ENCODE measurements around the gene OPN3.
"Not testable (repeated sequence)": the region's sequence is repeated elsewhere in the genome, so short reads cannot be mapped to it uniquely, and the experiment has no call there.

OPN3 gene

GRCh38 chr1:241640149-241640866 is at the start of gene OPN3, which contains the start of gene CHML:
TSS of gene OPN3 (minus strand) at chr1:241640369. CDS start at chr1:241640254, 115 bp downstream.
TSS of gene CHML (minus strand) at chr1:241640369. CDS start at chr1:241635766, 4,603 bp downstream.
- in situ Hi-C loops (cut with MboI; ENCODE audit: low sequenced_read_pairs): no loop called here

GRCh38 chr1:241688940-241689368 is 48.8 kb upstream of the OPN3 start:
- in situ Hi-C loops (cut with MboI; ENCODE audit: low sequenced_read_pairs): no loop called here

GRCh38 chr1:241684108-241684507 is 43.9 kb upstream of the OPN3 start:
- in situ Hi-C loops (cut with MboI; ENCODE audit: low sequenced_read_pairs): no loop called here

- in situ Hi-C loops (cut with MboI; ENCODE audit: low sequenced_read_pairs): no loop called here
Measured at GRCh38 chr1:241682921-241683320, 42.8 kb upstream of the OPN3 start.

- in situ Hi-C loops (cut with MboI; ENCODE audit: low sequenced_read_pairs): not testable (repeated sequence)
Measured at GRCh38 chr1:241681861-241682448, 41.8 kb upstream of the OPN3 start.

GRCh38 chr1:241679961-241680360 is 39.8 kb upstream of the OPN3 start:
- in situ Hi-C loops (cut with MboI; ENCODE audit: low sequenced_read_pairs): no loop called here

- in situ Hi-C loops (cut with MboI; ENCODE audit: low sequenced_read_pairs): no loop called here
Measured at GRCh38 chr1:241679404-241679803, 39.2 kb upstream of the OPN3 start.

GRCh38 chr1:241678536-241678935 is 38.4 kb upstream of the OPN3 start:
- in situ Hi-C loops (cut with MboI; ENCODE audit: low sequenced_read_pairs): no loop called here

GRCh38 chr1:241677201-241677600 is 37.0 kb upstream of the OPN3 start:
- in situ Hi-C loops (cut with MboI; ENCODE audit: low sequenced_read_pairs): no loop called here

- in situ Hi-C loops (cut with MboI; ENCODE audit: low sequenced_read_pairs): no loop called here
Measured at GRCh38 chr1:241675983-241676382, 35.8 kb upstream of the OPN3 start.

GRCh38 chr1:241674805-241675384 is 34.7 kb upstream of the OPN3 start:
- in situ Hi-C loops (cut with MboI; ENCODE audit: low sequenced_read_pairs): no loop called here

- in situ Hi-C loops (cut with MboI; ENCODE audit: low sequenced_read_pairs): no loop called here
Measured at GRCh38 chr1:241672301-241672700, 32.1 kb upstream of the OPN3 start.

- in situ Hi-C loops (cut with MboI; ENCODE audit: low sequenced_read_pairs): no loop called here
Measured at GRCh38 chr1:241666419-241666818, 26.2 kb upstream of the OPN3 start.

- in situ Hi-C loops (cut with MboI; ENCODE audit: low sequenced_read_pairs): no loop called here
Measured at GRCh38 chr1:241660424-241660972, 20.3 kb upstream of the OPN3 start.

GRCh38 chr1:241659016-241659415 is 18.8 kb upstream of the OPN3 start:
- in situ Hi-C loops (cut with MboI; ENCODE audit: low sequenced_read_pairs): not testable (repeated sequence)

GRCh38 chr1:241658081-241658793 is 18.1 kb upstream of the OPN3 start:
- in situ Hi-C loops (cut with MboI; ENCODE audit: low sequenced_read_pairs): no loop called here

GRCh38 chr1:241654641-241655040 is 14.5 kb upstream of the OPN3 start:
- in situ Hi-C loops (cut with MboI; ENCODE audit: low sequenced_read_pairs): no loop called here

- in situ Hi-C loops (cut with MboI; ENCODE audit: low sequenced_read_pairs): no loop called here
Measured at GRCh38 chr1:241654019-241654418, 13.8 kb upstream of the OPN3 start.

GRCh38 chr1:241652012-241652411 is 11.8 kb upstream of the OPN3 start, which contains the start of gene WDR64:
TSS of gene WDR64 (plus strand) at chr1:241652281. CDS start at chr1:241652485, 204 bp downstream.
- in situ Hi-C loops (cut with MboI; ENCODE audit: low sequenced_read_pairs): no loop called here

- in situ Hi-C loops (cut with MboI; ENCODE audit: low sequenced_read_pairs): no loop called here
Measured at GRCh38 chr1:241648159-241648558, 8.0 kb upstream of the OPN3 start.

- in situ Hi-C loops (cut with MboI; ENCODE audit: low sequenced_read_pairs): no loop called here
Measured at GRCh38 chr1:241647658-241648057, 7.5 kb upstream of the OPN3 start.
